Left lung (tissue), 10 donors: ENCODE results near the gene SP2. TPM values are rescaled to one million over a fixed set of nuclear protein-coding genes. Genes with fewer than 3 reads are reported as not detected.

Experiments
- ATAC-seq: fragments of 200-7000 bp; cut with Tn5 transposase; one replicate; pipeline ENCODE4 v1.9.1; 2020; ENCODE audit warnings: moderate library complexity
- DNase-seq, 4 donors: peaks; one replicate each; pipeline ENCODE4 v3.0.0-alpha.2; 2013 to 2020
- H3K27ac ChIP-seq, 2 donors: fragments of 200-600 bp; sonication (generic) in 1 of 2; one replicate each; pipeline versions ENCODE4 v1.5.0 to v1.8.0; 2020 to 2021
- H3K27me3 ChIP-seq, 2 donors: fragments of 200-600 bp; sonication (generic) in 1 of 2; one replicate each; pipeline versions ENCODE4 v1.5.0 to v1.8.0; 2020 to 2021
- H3K36me3 ChIP-seq, 2 donors: fragments of 200-600 bp; sonication (generic) in 1 of 2; one replicate each; pipeline versions ENCODE4 v1.5.0 to v1.8.0; 2020 to 2021
- H3K4me1 ChIP-seq, 2 donors: fragments of 200-600 bp; one replicate each; pipeline ENCODE4 v1.8.0; 2021
- H3K4me3 ChIP-seq, 2 donors: fragments of 200-600 bp; sonication (generic) in 1 of 2; one replicate each; pipeline versions ENCODE4 v1.5.0 to v1.8.0; 2020 to 2021; ENCODE audit warnings: mild to moderate bottlenecking in 1 of 2
- H3K9me3 ChIP-seq, 2 donors: fragments of 200-600 bp; sonication (generic) in 1 of 2; one replicate each; pipeline versions ENCODE4 v1.5.0 to v1.8.0; 2020 to 2021
- CTCF ChIP-seq, 2 donors: fragments of 200-600 bp; sonication (generic) in 1 of 2; IDR thresholded peaks; one replicate each; pipeline versions ENCODE4 v1.5.0 to v1.8.0; 2021; ENCODE audit warnings: antibody characterized with exemption in 2 of 2
- intact Hi-C, 2 donors: fragments of 100-400 bp; cut with DNase I; formaldehyde crosslinking; loops; one replicate each; pipeline versions ENCODE4 v1.11.2 to v1.14.2; 2022
- polyA plus RNA-seq, 6 donors: library from polyadenylated mRNA; unstranded; fragments of 120-200 nt; gene quantifications; one replicate each; pipeline ENCODE4 v1.2.1, GENCODE V29; 2013; ENCODE audit not compliant: insufficient read length in 6 of 6
- total RNA-seq, 2 donors: library from RNA; stranded (reverse); fragmentation: NEBNext Ultra II Directional; extraction: Animal tissue kit (Norgen Biotek cat#: 25700); gene quantifications; one replicate each; pipeline ENCODE4 v1.2.1, GENCODE V29; 2021
- donor health status: DM: no; HTN: yes; CAD: no.
- donor health status: DM: no; HTN: no; CAD: no.

Gene SP2
- total and polyA plus RNA-seq, 8 donors: 14.2 to 23.0 (median 21.8) TPM

- no peaks in the 10 kb centered on the region for H3K27me3 ChIP-seq
- intact Hi-C loops: loop anchor here in 1 of 2 donors (10.0 kb wide), 1 partner anchor 66 kb away; no protein-coding TSS in a partner anchor
- peak overlapping the region; percentile 69 to 72 for H3K27ac ChIP-seq
- H3K4me1 ChIP-seq: peaks cover 17 to 66% of the 10 kb centered on the region in 2 donors
- H3K9me3 ChIP-seq: no peaks in the 10 kb centered on the region
- ATAC-seq (peak; percentile 81), DNase-seq (peak; percentile 77 to 98 (median 90))
- peak; percentile 73 to 89 for TF ChIP-seq CTCF (IDR thresholded peaks at IDR 0.05)
- peaks cover 0 to 46% of the 10 kb centered on the region in 2 donors for H3K36me3 ChIP-seq
- H3K4me3 ChIP-seq: peak overlapping the region; percentile 2 to 24
These were observed 53.2 kb downstream of the SP2 start for GRCh38 chr17:47949197-47949759.

GRCh38 chr17:47949946-47950345, 53.9 kb downstream of the SP2 start:
- no peaks in the 10 kb centered on the region for H3K27me3 ChIP-seq
- H3K4me1 ChIP-seq: peaks cover 17 to 60% of the 10 kb centered on the region in 2 donors
- intact Hi-C loops: loop anchor here in 1 of 2 donors (10.0 kb wide), 1 partner anchor 65 kb away; no protein-coding TSS in a partner anchor
- peak overlapping the region; percentile 69 to 72 for H3K27ac ChIP-seq
- no peak for DNase-seq
- ATAC-seq: peak; percentile 5
- peaks cover 0 to 42% of the 10 kb centered on the region in 2 donors for H3K36me3 ChIP-seq
- TF ChIP-seq CTCF (IDR thresholded peaks at IDR 0.05): no peak
- H3K9me3 ChIP-seq: no peaks in the 10 kb centered on the region
- H3K4me3 ChIP-seq: no peak overlapping the region

GRCh38 chr17:47950448-47950847, 54.4 kb downstream of the SP2 start:
- Histone ChIP-seq H3K9me3 (no peaks in the 10 kb centered on the region), H3K27me3 (no peaks in the 10 kb centered on the region), H3K4me3 (no peak overlapping the region), H3K36me3 (peaks cover 0 to 37% of the 10 kb centered on the region in 2 donors), H3K27ac (peak overlapping the region; percentile 69 to 72), H3K4me1 (peaks cover 17 to 56% of the 10 kb centered on the region in 2 donors)
- DNase-seq (no peak), ATAC-seq (no peak)
- no peak for TF ChIP-seq CTCF (IDR thresholded peaks at IDR 0.05)
- intact Hi-C loops: no loop called here

- TF ChIP-seq CTCF (IDR thresholded peaks at IDR 0.05): no peak
- intact Hi-C loops: no loop called here
- Histone ChIP-seq H3K36me3 (peaks cover 0 to 26% of the 10 kb centered on the region in 2 donors), H3K9me3 (no peaks in the 10 kb centered on the region), H3K4me1 (peaks cover 17 to 38% of the 10 kb centered on the region in 2 donors), H3K27me3 (no peaks in the 10 kb centered on the region), H3K4me3 (peak overlapping the region in 1 of 2 donors; percentile 47), H3K27ac (peak overlapping the region; percentile 28 to 67)
- peak in 1 of 4 donors; percentile 49 for DNase-seq
- ATAC-seq: peak; percentile 27
These were observed 56.4 kb downstream of the SP2 start for GRCh38 chr17:47952171-47953021.

GRCh38 chr17:47953909-47954308, 57.9 kb downstream of the SP2 start:
- H3K27ac ChIP-seq: peak overlapping the region; percentile 37 to 67
- TF ChIP-seq CTCF (IDR thresholded peaks at IDR 0.05): peak in 1 of 2 donors; percentile 15

More at GRCh38 chr17:47953909-47954308, 57.9 kb downstream of the SP2 start:
- Histone ChIP-seq H3K4me1 (peaks cover 15 to 29% of the 10 kb centered on the region in 2 donors), H3K27me3 (no peaks in the 10 kb centered on the region), H3K4me3 (peak overlapping the region in 1 of 2 donors; percentile 47), H3K9me3 (no peaks in the 10 kb centered on the region), H3K36me3 (peaks cover 0 to 14% of the 10 kb centered on the region in 2 donors)
- intact Hi-C loops: no loop called here
- ATAC-seq: no peak
- DNase-seq: no peak
